ENCODE data around the gene SUN5.

Gene SUN5

GRCh38 chr20:33030569-33030968 is 26.3 kb upstream of the SUN5 start:
- H3K27me3 ChIP-seq (ENCODE audit: insufficient read depth, poor library complexity, severe bottlenecking) = peaks cover 15% of the 10 kb centered on the region
- ATAC-seq (ENCODE audit: low read depth) = no peak
- H3K4me3 ChIP-seq (ENCODE audit: severe bottlenecking) = no peak overlapping the region
- H3K4me1 ChIP-seq (ENCODE audit: insufficient read depth, poor library complexity, severe bottlenecking) = no peaks in the 10 kb centered on the region
- no peaks in the 10 kb centered on the region for H3K36me3 ChIP-seq (ENCODE audit: low read depth)
- TF ChIP-seq CTCF (IDR thresholded peaks at IDR 0.05; ENCODE audit: poor library complexity, severe bottlenecking) = no peak
- no peak overlapping the region for H3K27ac ChIP-seq (ENCODE audit: poor library complexity, severe bottlenecking)
- DNase-seq (ENCODE audit: low spot score) = no peak
- H3K9me3 ChIP-seq (ENCODE audit: severe bottlenecking) = no peaks in the 10 kb centered on the region

- H3K27me3 ChIP-seq (ENCODE audit: insufficient read depth, poor library complexity, severe bottlenecking) = peaks cover 15% of the 10 kb centered on the region
- no peaks in the 10 kb centered on the region for H3K9me3 ChIP-seq (ENCODE audit: severe bottlenecking)
- no peak overlapping the region for H3K4me3 ChIP-seq (ENCODE audit: severe bottlenecking)
- DNase-seq (ENCODE audit: low spot score) = no peak
- H3K4me1 ChIP-seq (ENCODE audit: insufficient read depth, poor library complexity, severe bottlenecking) = no peaks in the 10 kb centered on the region
- H3K36me3 ChIP-seq (ENCODE audit: low read depth) = no peaks in the 10 kb centered on the region
- no peak overlapping the region for H3K27ac ChIP-seq (ENCODE audit: poor library complexity, severe bottlenecking)
- TF ChIP-seq CTCF (IDR thresholded peaks at IDR 0.05; ENCODE audit: poor library complexity, severe bottlenecking) = no peak
- ATAC-seq (ENCODE audit: low read depth) = no peak
Measured at GRCh38 chr20:33030076-33030475, 25.8 kb upstream of the SUN5 start.

GRCh38 chr20:33028875-33029274 is 24.6 kb upstream of the SUN5 start:
- H3K4me1 ChIP-seq (ENCODE audit: insufficient read depth, poor library complexity, severe bottlenecking) = no peaks in the 10 kb centered on the region
- DNase-seq (ENCODE audit: low spot score) (no peak), ATAC-seq (ENCODE audit: low read depth) (no peak)
- H3K4me3 ChIP-seq (ENCODE audit: severe bottlenecking) = no peak overlapping the region
- H3K27me3 ChIP-seq (ENCODE audit: insufficient read depth, poor library complexity, severe bottlenecking) = peaks cover 15% of the 10 kb centered on the region
- H3K27ac ChIP-seq (ENCODE audit: poor library complexity, severe bottlenecking) = no peak overlapping the region
- no peak for TF ChIP-seq CTCF (IDR thresholded peaks at IDR 0.05; ENCODE audit: poor library complexity, severe bottlenecking)
- H3K36me3 ChIP-seq (ENCODE audit: low read depth) = no peaks in the 10 kb centered on the region
- no peaks in the 10 kb centered on the region for H3K9me3 ChIP-seq (ENCODE audit: severe bottlenecking)

- H3K27ac ChIP-seq (ENCODE audit: poor library complexity, severe bottlenecking) = no peak overlapping the region
- peaks cover 15% of the 10 kb centered on the region for H3K27me3 ChIP-seq (ENCODE audit: insufficient read depth, poor library complexity, severe bottlenecking)
- no peaks in the 10 kb centered on the region for H3K4me1 ChIP-seq (ENCODE audit: insufficient read depth, poor library complexity, severe bottlenecking)
- TF ChIP-seq CTCF (IDR thresholded peaks at IDR 0.05; ENCODE audit: poor library complexity, severe bottlenecking) = no peak
- H3K36me3 ChIP-seq (ENCODE audit: low read depth) = no peaks in the 10 kb centered on the region
- no peaks in the 10 kb centered on the region for H3K9me3 ChIP-seq (ENCODE audit: severe bottlenecking)
- H3K4me3 ChIP-seq (ENCODE audit: severe bottlenecking) = no peak overlapping the region
- no peak for ATAC-seq (ENCODE audit: low read depth)
- no peak for DNase-seq (ENCODE audit: low spot score)
Measured at GRCh38 chr20:33027769-33028751, 23.8 kb upstream of the SUN5 start.

Measured in RWPE2 (cell line).